HepG2 (cell line): ENCODE measurements around the gene SF1. TPM values are rescaled to one million over a fixed set of nuclear protein-coding genes. Genes with fewer than 3 reads are reported as not detected.
A peak's percentile ranks its signal among the peaks of the same experiment; 100 is the strongest.

Experiments used
- AGO2 ChIP-seq: fragments of 200-400 bp; formaldehyde crosslinking; optimal IDR thresholded peaks from 2 replicates; pipeline ENCODE3; 2017; ENCODE audit warnings: mild to moderate bottlenecking, low read depth, low read length, moderate library complexity
- CERS6 ChIP-seq: sonication (generic); formaldehyde crosslinking; IDR thresholded peaks from 2 replicates; pipeline ENCODE4 v1.5.0; 2020; ENCODE audit warnings: missing genetic modification reagents
- JARID2 ChIP-seq: sonication (generic); formaldehyde crosslinking; IDR thresholded peaks from 2 replicates; pipeline ENCODE4 v1.8.1; 2023; ENCODE audit warnings: missing genetic modification reagents, inconsistent platforms; ENCODE audit not compliant: insufficient replicate concordance
- KDM5B ChIP-seq: sonication (generic); formaldehyde crosslinking; IDR thresholded peaks from 2 replicates; pipeline ENCODE4 v1.4.0; 2020; ENCODE audit warnings: missing genetic modification reagents, mild to moderate bottlenecking, borderline replicate concordance
- KLF6 ChIP-seq: IDR thresholded peaks from 2 replicates; pipeline ENCODE4 v1.8.0; 2016; ENCODE audit warnings: missing biosample characterization, missing genetic modification reagents
- MIER2 ChIP-seq: IDR thresholded peaks from 2 replicates; pipeline ENCODE4 v1.6.1; 2016; ENCODE audit warnings: missing biosample characterization, missing genetic modification reagents
- PATZ1 ChIP-seq: sonication (generic); formaldehyde crosslinking; IDR thresholded peaks from 2 replicates; pipeline ENCODE4 v1.4.0; 2020; ENCODE audit warnings: missing genetic modification reagents
- RBM22 ChIP-seq: fragments of 200-400 bp; formaldehyde crosslinking; optimal IDR thresholded peaks from 2 replicates; pipeline ENCODE3; 2017; ENCODE audit warnings: mild to moderate bottlenecking, low read length, moderate library complexity
- SP5 ChIP-seq: IDR thresholded peaks from 2 replicates; pipeline ENCODE4 v1.6.1; 2016; ENCODE audit warnings: low read depth, borderline replicate concordance
- SSRP1 ChIP-seq: IDR thresholded peaks from 2 replicates; pipeline ENCODE4 v1.6.1; 2016; ENCODE audit warnings: control low read depth
- TIGD3 ChIP-seq: sonication (generic); formaldehyde crosslinking; IDR thresholded peaks from 2 replicates; pipeline ENCODE4 v1.5.1; 2020; ENCODE audit warnings: mild to moderate bottlenecking, missing genetic modification reagents, borderline replicate concordance
- ZBTB38 ChIP-seq: sonication (generic); formaldehyde crosslinking; IDR thresholded peaks from 2 replicates; pipeline ENCODE4 v1.5.1; 2020; ENCODE audit warnings: mild to moderate bottlenecking, missing genetic modification reagents
- ZBTB46 ChIP-seq: sonication (generic); formaldehyde crosslinking; IDR thresholded peaks from 2 replicates; pipeline ENCODE4 v1.4.0; 2020; ENCODE audit warnings: mild to moderate bottlenecking, missing genetic modification reagents, borderline replicate concordance
- ZKSCAN5 ChIP-seq: sonication (generic); formaldehyde crosslinking; IDR thresholded peaks from 2 replicates; pipeline ENCODE4 v1.5.1; 2020; ENCODE audit warnings: mild to moderate bottlenecking, missing genetic modification reagents
- ZNF615 ChIP-seq: sonication (generic); formaldehyde crosslinking; IDR thresholded peaks from 2 replicates; pipeline ENCODE4 v1.5.0; 2020; ENCODE audit warnings: mild to moderate bottlenecking, missing genetic modification reagents, borderline replicate concordance
- ZNF766 ChIP-seq: sonication (generic); formaldehyde crosslinking; IDR thresholded peaks from 2 replicates; pipeline ENCODE4 v1.5.0; 2020; ENCODE audit warnings: missing genetic modification reagents, borderline replicate concordance
- ZXDC ChIP-seq: sonication (generic); formaldehyde crosslinking; IDR thresholded peaks from 2 replicates; pipeline ENCODE4 v1.5.0; 2020; ENCODE audit warnings: mild to moderate bottlenecking, missing genetic modification reagents
- polyA plus RNA-seq, 8 experiments: library from polyadenylated mRNA; depleted of rRNA in 3 of 8; stranded (reverse) in 7 of 8; unstranded in 1 of 8; fragments of >200 nt; fragmentation: Illumina TruSeq in 4 of 8; extraction: Trizol in 4 of 8; gene quantifications; 2 replicates each; pipeline versions ENCODE4 v1.2.1 to v1.2.3, GENCODE V29; 2011 to 2016; ENCODE audit warnings: low read depth in 4 of 8, missing spikeins in 1 of 8, mixed read lengths in 1 of 8; ENCODE audit not compliant: insufficient read depth in 1 of 8
- total RNA-seq, 5 experiments: library from RNA; depleted of rRNA; stranded (reverse); fragments of >200 nt; fragmentation: Illumina TruSeq; extraction: Trizol; gene quantifications; 2 replicates each; pipeline ENCODE4 v1.2.3, GENCODE V29; 2016; ENCODE audit warnings: low read depth in 1 of 5

Gene SF1
- total and polyA plus RNA-seq, 2 of the 13 experiments (the other 11 are each of a cell fraction or from before 2014, with no cell fraction given): 55.5 to 70.4 TPM

- TF ChIP-seq SP5 (no peak), RBM22 (peak; percentile 83), ZKSCAN5 (CRISPR knock-in tag) (no peak), MIER2 (no peak), ZBTB38 (CRISPR knock-in tag) (no peak), ZXDC (CRISPR knock-in tag) (no peak), ZNF615 (CRISPR knock-in tag) (no peak), PATZ1 (CRISPR knock-in tag) (no peak), KDM5B (no peak), ZNF766 (CRISPR knock-in tag) (no peak), CERS6 (CRISPR knock-in tag) (no peak), KLF6 (CRISPR knock-in tag) (no peak), TIGD3 (no peak), SSRP1 (0 out of 2 replicates have a peak, but pooled peaks have one; percentile 14), ZBTB46 (no peak), AGO2 (peak; percentile 60), JARID2 (CRISPR knock-in tag) (no peak)
Observed at GRCh38 chr11:64762277-64762673, 16.1 kb downstream of the SF1 start (continued).
